HG02763 (cell line): ENCODE measurements around the gene RMDN2.

Source experiments
- ATAC-seq: cut with Tn5 transposase; IDR thresholded peaks from one replicate; pipeline ENCODE4 v1.9.1; 2021; ENCODE audit warnings: mild to moderate bottlenecking, moderate library complexity; ENCODE audit not compliant: unreplicated experiment

Gene RMDN2

GRCh38 chr2:37897511-37897910 lies 27.6 kb upstream of the RMDN2 start:
- ATAC-seq = no peak

- no peak for ATAC-seq
These were observed 26.6 kb upstream of the RMDN2 start for GRCh38 chr2:37898448-37898847.

- ATAC-seq = no peak
These were observed 22.1 kb upstream of the RMDN2 start for GRCh38 chr2:37902991-37903390.

GRCh38 chr2:37904425-37904824 lies 20.7 kb upstream of the RMDN2 start:
- no peak for ATAC-seq

- ATAC-seq = no peak
These were observed 20.1 kb upstream of the RMDN2 start for GRCh38 chr2:37904993-37905392.

GRCh38 chr2:37906131-37906530 lies 19.0 kb upstream of the RMDN2 start:
- no peak for ATAC-seq

- ATAC-seq = no peak
These were observed 17.4 kb upstream of the RMDN2 start for GRCh38 chr2:37907501-37908225.

- ATAC-seq = no peak
These were observed 13.7 kb upstream of the RMDN2 start for GRCh38 chr2:37911296-37911873.

GRCh38 chr2:37912056-37912455 lies 13.0 kb upstream of the RMDN2 start:
- no peak for ATAC-seq

- ATAC-seq = no peak
These were observed 12.5 kb upstream of the RMDN2 start for GRCh38 chr2:37912616-37913015.

GRCh38 chr2:37914340-37914739 lies 10.7 kb upstream of the RMDN2 start:
- ATAC-seq = no peak

- no peak for ATAC-seq
These were observed 9.3 kb upstream of the RMDN2 start for GRCh38 chr2:37915773-37916172.

GRCh38 chr2:37916512-37917082 lies 8.5 kb upstream of the RMDN2 start:
- no peak for ATAC-seq

- ATAC-seq = no peak
These were observed 7.5 kb upstream of the RMDN2 start for GRCh38 chr2:37917281-37918228.

GRCh38 chr2:37918742-37919186 lies 6.3 kb upstream of the RMDN2 start:
- no peak for ATAC-seq

GRCh38 chr2:37919631-37920032 lies 5.5 kb upstream of the RMDN2 start:
- no peak for ATAC-seq

- ATAC-seq = no peak
These were observed 4.5 kb upstream of the RMDN2 start for GRCh38 chr2:37920570-37920969.

GRCh38 chr2:37921781-37922180 lies 3.3 kb upstream of the RMDN2 start:
- no peak for ATAC-seq

- no peak for ATAC-seq
These were observed 1.6 kb upstream of the RMDN2 start for GRCh38 chr2:37923308-37924055.

- ATAC-seq = no peak
These were observed 1.5 kb downstream of the RMDN2 start for GRCh38 chr2:37926635-37927034.

- no peak for ATAC-seq
These were observed 3.3 kb downstream of the RMDN2 start for GRCh38 chr2:37928377-37928776.
